ENCODE results near the gene BECN2. TPM values are rescaled to one million over a fixed set of nuclear protein-coding genes. Genes with fewer than 3 reads are reported as not detected.

BECN2 gene
- polyA plus RNA-seq, 1 of the 3 experiments (the other 2 are of a cell fraction), result not detected

DNA sequence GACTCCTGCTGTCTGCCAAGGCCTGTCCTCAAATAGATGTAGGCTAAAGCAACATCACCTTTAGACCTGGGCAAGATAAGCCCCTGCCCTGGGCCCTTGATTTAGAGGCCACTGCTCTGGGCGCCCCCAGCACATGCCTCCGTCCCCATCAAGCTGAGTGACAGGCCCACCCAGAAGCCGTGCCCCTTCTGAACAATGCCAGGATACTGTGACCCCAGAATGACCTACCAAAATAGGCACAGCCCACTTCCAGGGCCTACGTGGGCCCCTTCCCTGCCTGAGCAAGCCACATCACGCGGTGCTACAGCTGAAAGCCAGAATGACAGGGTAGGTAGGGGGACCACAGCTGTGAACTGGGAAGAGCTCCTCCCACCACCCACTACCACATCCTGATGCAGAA, 24.7 kb upstream of the BECN2 start:
- 78% methylated on average over 4 of the region's 6 CpGs for WGBS (ENCODE audit: low lambda C conversion rate)
- Histone ChIP-seq H2AFZ (ENCODE audit: low read depth) (no peak overlapping the region), H4K20me1 (ENCODE audit: insufficient read depth) (no peaks in the 10 kb centered on the region), H3K4me3 (ENCODE audit: low read depth in 2 of 2, low read length in 1 of 2) (no peak overlapping the region), H3K4me1 (ENCODE audit: control insufficient read depth in 1 of 2, insufficient read depth in 2 of 2, low read depth in 1 of 2, low read length in 1 of 2) (no peaks in the 10 kb centered on the region), H3K79me2 (ENCODE audit: insufficient read depth) (no peaks in the 10 kb centered on the region), H3K27me3 (ENCODE audit: insufficient read depth) (no peaks in the 10 kb centered on the region), H3K9ac (no peak overlapping the region), H3K4me2 (no peak overlapping the region), H3K36me3 (replicated peaks in 1 of 2; ENCODE audit: control insufficient read depth in 1 of 2, insufficient read depth in 2 of 2, low read length in 1 of 2) (no peaks in the 10 kb centered on the region), H3K9me2 (no peaks in the 10 kb centered on the region), H3F3A (replicated peaks; ENCODE audit: insufficient read depth) (no peaks in the 10 kb centered on the region), H3K9me3 (no peaks in the 10 kb centered on the region), H3K27ac (ENCODE audit: low read depth in 2 of 2, low read length in 1 of 2) (no peak overlapping the region)
- DNase-seq, result no peak
- CTCF ChIA-PET, result interaction anchor here (0.9 kb wide), 1 partner anchor 53 kb away, joined by 3 read pairs; no protein-coding TSS in a partner anchor
- no peak for TF ChIP-seq TEAD4 (IDR thresholded peaks at IDR 0.05; ENCODE audit: borderline replicate concordance, insufficient read depth)
- POLR2A ChIA-PET, result no interaction called here

DNA sequence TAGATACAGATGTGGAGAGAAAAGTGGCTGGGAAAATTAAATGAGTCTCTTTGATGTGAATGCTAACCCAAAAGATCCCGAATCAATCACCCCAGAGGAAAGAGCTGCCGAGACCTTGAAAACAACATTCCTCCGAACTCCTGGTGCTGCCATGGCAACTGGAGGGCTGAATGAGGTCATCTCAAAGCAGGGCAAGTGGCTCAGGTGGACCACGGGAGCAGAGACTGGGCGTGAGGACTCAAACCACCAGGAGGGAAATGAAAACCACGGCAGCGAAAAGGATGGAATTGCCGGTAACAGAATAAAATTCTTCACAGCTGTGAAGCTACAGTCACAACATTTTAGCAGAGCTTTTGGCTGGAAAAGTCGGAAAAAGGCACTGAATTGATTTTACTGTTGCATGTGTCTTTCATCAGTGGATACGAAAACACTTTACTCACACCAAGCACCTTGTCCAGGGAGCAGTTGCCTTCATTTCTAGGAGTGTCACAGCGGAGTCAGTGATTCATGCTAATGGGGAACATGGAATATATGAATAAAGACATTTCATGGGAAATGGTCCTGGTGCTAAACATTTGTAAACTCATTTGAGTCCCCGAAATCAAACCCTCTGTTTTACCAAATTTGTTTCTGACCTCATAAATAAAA, 23.2 kb upstream of the BECN2 start:
- TF ChIP-seq CHD2 (IDR thresholded peaks at IDR 0.05; ENCODE audit: low read length, partially characterized antibody), result no peak
- TF ChIP-seq, protein P1, sequence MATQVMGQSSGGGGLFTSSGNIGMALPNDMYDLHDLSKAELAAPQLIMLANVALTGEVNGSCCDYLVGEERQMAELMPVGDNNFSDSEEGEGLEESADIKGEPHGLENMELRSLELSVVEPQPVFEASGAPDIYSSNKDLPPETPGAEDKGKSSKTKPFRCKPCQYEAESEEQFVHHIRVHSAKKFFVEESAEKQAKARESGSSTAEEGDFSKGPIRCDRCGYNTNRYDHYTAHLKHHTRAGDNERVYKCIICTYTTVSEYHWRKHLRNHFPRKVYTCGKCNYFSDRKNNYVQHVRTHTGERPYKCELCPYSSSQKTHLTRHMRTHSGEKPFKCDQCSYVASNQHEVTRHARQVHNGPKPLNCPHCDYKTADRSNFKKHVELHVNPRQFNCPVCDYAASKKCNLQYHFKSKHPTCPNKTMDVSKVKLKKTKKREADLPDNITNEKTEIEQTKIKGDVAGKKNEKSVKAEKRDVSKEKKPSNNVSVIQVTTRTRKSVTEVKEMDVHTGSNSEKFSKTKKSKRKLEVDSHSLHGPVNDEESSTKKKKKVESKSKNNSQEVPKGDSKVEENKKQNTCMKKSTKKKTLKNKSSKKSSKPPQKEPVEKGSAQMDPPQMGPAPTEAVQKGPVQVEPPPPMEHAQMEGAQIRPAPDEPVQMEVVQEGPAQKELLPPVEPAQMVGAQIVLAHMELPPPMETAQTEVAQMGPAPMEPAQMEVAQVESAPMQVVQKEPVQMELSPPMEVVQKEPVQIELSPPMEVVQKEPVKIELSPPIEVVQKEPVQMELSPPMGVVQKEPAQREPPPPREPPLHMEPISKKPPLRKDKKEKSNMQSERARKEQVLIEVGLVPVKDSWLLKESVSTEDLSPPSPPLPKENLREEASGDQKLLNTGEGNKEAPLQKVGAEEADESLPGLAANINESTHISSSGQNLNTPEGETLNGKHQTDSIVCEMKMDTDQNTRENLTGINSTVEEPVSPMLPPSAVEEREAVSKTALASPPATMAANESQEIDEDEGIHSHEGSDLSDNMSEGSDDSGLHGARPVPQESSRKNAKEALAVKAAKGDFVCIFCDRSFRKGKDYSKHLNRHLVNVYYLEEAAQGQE (IDR thresholded peaks at IDR 0.05; ENCODE audit: low read depth, low read length), result no peak
- no peak for TF ChIP-seq TEAD4 (IDR thresholded peaks at IDR 0.05; ENCODE audit: borderline replicate concordance, insufficient read depth)
- no peak for TF ChIP-seq FOXJ3 (CRISPR knock-in tag; IDR thresholded peaks at IDR 0.05)
- TF ChIP-seq MAX (IDR thresholded peaks at IDR 0.05; ENCODE audit: low read depth), result no peak
- no peak for TF ChIP-seq JUND (IDR thresholded peaks at IDR 0.05)
- TF ChIP-seq RCOR1 (IDR thresholded peaks at IDR 0.05; ENCODE audit: low read length), result no peak
- TF ChIP-seq MXI1 (IDR thresholded peaks at IDR 0.05; ENCODE audit: low read depth, low read length), result no peak
- TF ChIP-seq RFX5 (IDR thresholded peaks at IDR 0.05; ENCODE audit: low read length), result no peak
- TF ChIP-seq, protein P2, sequence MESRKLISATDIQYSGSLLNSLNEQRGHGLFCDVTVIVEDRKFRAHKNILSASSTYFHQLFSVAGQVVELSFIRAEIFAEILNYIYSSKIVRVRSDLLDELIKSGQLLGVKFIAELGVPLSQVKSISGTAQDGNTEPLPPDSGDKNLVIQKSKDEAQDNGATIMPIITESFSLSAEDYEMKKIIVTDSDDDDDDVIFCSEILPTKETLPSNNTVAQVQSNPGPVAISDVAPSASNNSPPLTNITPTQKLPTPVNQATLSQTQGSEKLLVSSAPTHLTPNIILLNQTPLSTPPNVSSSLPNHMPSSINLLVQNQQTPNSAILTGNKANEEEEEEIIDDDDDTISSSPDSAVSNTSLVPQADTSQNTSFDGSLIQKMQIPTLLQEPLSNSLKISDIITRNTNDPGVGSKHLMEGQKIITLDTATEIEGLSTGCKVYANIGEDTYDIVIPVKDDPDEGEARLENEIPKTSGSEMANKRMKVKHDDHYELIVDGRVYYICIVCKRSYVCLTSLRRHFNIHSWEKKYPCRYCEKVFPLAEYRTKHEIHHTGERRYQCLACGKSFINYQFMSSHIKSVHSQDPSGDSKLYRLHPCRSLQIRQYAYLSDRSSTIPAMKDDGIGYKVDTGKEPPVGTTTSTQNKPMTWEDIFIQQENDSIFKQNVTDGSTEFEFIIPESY (IDR thresholded peaks at IDR 0.05; ENCODE audit: borderline replicate concordance, low read depth), result no peak
- TF ChIP-seq, protein P3, sequence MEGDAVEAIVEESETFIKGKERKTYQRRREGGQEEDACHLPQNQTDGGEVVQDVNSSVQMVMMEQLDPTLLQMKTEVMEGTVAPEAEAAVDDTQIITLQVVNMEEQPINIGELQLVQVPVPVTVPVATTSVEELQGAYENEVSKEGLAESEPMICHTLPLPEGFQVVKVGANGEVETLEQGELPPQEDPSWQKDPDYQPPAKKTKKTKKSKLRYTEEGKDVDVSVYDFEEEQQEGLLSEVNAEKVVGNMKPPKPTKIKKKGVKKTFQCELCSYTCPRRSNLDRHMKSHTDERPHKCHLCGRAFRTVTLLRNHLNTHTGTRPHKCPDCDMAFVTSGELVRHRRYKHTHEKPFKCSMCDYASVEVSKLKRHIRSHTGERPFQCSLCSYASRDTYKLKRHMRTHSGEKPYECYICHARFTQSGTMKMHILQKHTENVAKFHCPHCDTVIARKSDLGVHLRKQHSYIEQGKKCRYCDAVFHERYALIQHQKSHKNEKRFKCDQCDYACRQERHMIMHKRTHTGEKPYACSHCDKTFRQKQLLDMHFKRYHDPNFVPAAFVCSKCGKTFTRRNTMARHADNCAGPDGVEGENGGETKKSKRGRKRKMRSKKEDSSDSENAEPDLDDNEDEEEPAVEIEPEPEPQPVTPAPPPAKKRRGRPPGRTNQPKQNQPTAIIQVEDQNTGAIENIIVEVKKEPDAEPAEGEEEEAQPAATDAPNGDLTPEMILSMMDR (IDR thresholded peaks at IDR 0.05), result no peak
- TF ChIP-seq RXRA (IDR thresholded peaks at IDR 0.05; ENCODE audit: borderline replicate concordance, low read depth), result no peak
- TF ChIP-seq EZH2phosphoT487 (IDR thresholded peaks at IDR 0.05; ENCODE audit: borderline replicate concordance, low read depth), result no peak
- no peak for TF ChIP-seq TCF12 (IDR thresholded peaks at IDR 0.05)
- TF ChIP-seq NRF1 (IDR thresholded peaks at IDR 0.05; ENCODE audit: low read depth, low read length), result no peak
- Histone ChIP-seq H3F3A (replicated peaks; ENCODE audit: insufficient read depth) (no peaks in the 10 kb centered on the region), H2AFZ (ENCODE audit: low read depth) (no peak overlapping the region), H3K4me2 (no peak overlapping the region), H3K9me2 (no peaks in the 10 kb centered on the region), H3K4me3 (ENCODE audit: low read depth in 2 of 2, low read length in 1 of 2) (no peak overlapping the region), H3K27me3 (ENCODE audit: insufficient read depth) (no peaks in the 10 kb centered on the region), H3K79me2 (ENCODE audit: insufficient read depth) (no peaks in the 10 kb centered on the region), H3K4me1 (ENCODE audit: control insufficient read depth in 1 of 2, insufficient read depth in 2 of 2, low read depth in 1 of 2, low read length in 1 of 2) (no peaks in the 10 kb centered on the region), H4K20me1 (ENCODE audit: insufficient read depth) (no peaks in the 10 kb centered on the region), H3K9me3 (no peaks in the 10 kb centered on the region), H3K27ac (ENCODE audit: low read depth in 2 of 2, low read length in 1 of 2) (no peak overlapping the region), H3K9ac (no peak overlapping the region), H3K36me3 (replicated peaks in 1 of 2; ENCODE audit: control insufficient read depth in 1 of 2, insufficient read depth in 2 of 2, low read length in 1 of 2) (no peaks in the 10 kb centered on the region)
- ChIA-PET CTCF (no interaction called here), POLR2A (no interaction called here)
- WGBS (ENCODE audit: low lambda C conversion rate), result 71% methylated on average over 12 of the region's 12 CpGs
- no peak for DNase-seq
